Measurements from ENCODE around the gene INPP5J. TPM values are rescaled to one million over a fixed set of nuclear protein-coding genes. Genes with fewer than 3 reads are reported as not detected.

Gene INPP5J
- total RNA-seq, 3 donors from 2014 or later = 21.3 to 44.0 (median 24.1) TPM

- no peak for TF ChIP-seq CTCF (IDR thresholded peaks at IDR 0.05)
- no peaks in the 10 kb centered on the region for H3K36me3 ChIP-seq (ENCODE audit: low read depth)
- H3K4me1 ChIP-seq (ENCODE audit: low read depth) = peaks cover 46% of the 10 kb centered on the region
- intact Hi-C loops (cut with DNase I, micrococcal nuclease) = loop anchor here in 1 of 2 donors (5.0 kb wide), 1 partner anchor 133 kb away; no protein-coding TSS in a partner anchor
- H3K9me3 ChIP-seq = no peaks in the 10 kb centered on the region
- DNase-seq (no peak), ATAC-seq (no peak)
- no peak overlapping the region for H3K4me3 ChIP-seq
Observed at GRCh38 chr22:31080164-31080847, 42.5 kb upstream of the INPP5J start.

- Histone ChIP-seq H3K4me3 (peak within 1 kb of the TSS; percentile 41), H3K36me3 (ENCODE audit: low read depth) (no peaks in the 10 kb centered on the region), H3K9me3 (no peaks in the 10 kb centered on the region), H3K4me1 (ENCODE audit: low read depth) (peaks cover 49% of the 10 kb centered on the region)
- intact Hi-C loops (cut with DNase I, micrococcal nuclease) = loop anchor here in 1 of 2 donors (5.0 kb wide), 1 partner anchor 134 kb away; no protein-coding TSS in a partner anchor
- peak; percentile 73 for ATAC-seq
- peak; percentile 95 to 98 (median 98) for DNase-seq
- TF ChIP-seq CTCF (IDR thresholded peaks at IDR 0.05) = peak; percentile 11
Observed at GRCh38 chr22:31080848-31081649, 41.7 kb upstream of the INPP5J start, which contains the start of gene SMTN. SMTN (plus strand) TSS chr22:31081318; CDS start chr22:31083259, 1,941 bp downstream.

GRCh38 chr22:31081963-31082605 is 40.7 kb upstream of the INPP5J start:
- H3K9me3 ChIP-seq = no peaks in the 10 kb centered on the region
- peak in 1 of 3 donors; percentile 42 for DNase-seq
- peak overlapping the region; percentile 41 for H3K4me3 ChIP-seq
- no peak for ATAC-seq
- no peak for TF ChIP-seq CTCF (IDR thresholded peaks at IDR 0.05)
- H3K4me1 ChIP-seq (ENCODE audit: low read depth) = peaks cover 49% of the 10 kb centered on the region
- intact Hi-C loops (cut with DNase I, micrococcal nuclease) = loop anchor here in 1 of 2 donors (5.0 kb wide), 1 partner anchor 135 kb away; no protein-coding TSS in a partner anchor
- H3K36me3 ChIP-seq (ENCODE audit: low read depth) = no peaks in the 10 kb centered on the region

- Histone ChIP-seq H3K4me1 (ENCODE audit: low read depth) (peaks cover 49% of the 10 kb centered on the region), H3K36me3 (ENCODE audit: low read depth) (no peaks in the 10 kb centered on the region), H3K4me3 (no peak overlapping the region), H3K9me3 (no peaks in the 10 kb centered on the region)
- peak; percentile 35 for ATAC-seq
- intact Hi-C loops (cut with DNase I, micrococcal nuclease) = loop anchor here in 1 of 2 donors (5.0 kb wide), 1 partner anchor 135 kb away; no protein-coding TSS in a partner anchor
- TF ChIP-seq CTCF (IDR thresholded peaks at IDR 0.05) = peak; percentile 62
- peak; percentile 86 to 91 (median 89) for DNase-seq
Observed at GRCh38 chr22:31082606-31083376, 40.0 kb upstream of the INPP5J start.

- Histone ChIP-seq H3K4me3 (no peak overlapping the region), H3K36me3 (ENCODE audit: low read depth) (no peaks in the 10 kb centered on the region), H3K9me3 (no peaks in the 10 kb centered on the region), H3K4me1 (ENCODE audit: low read depth) (peaks cover 47% of the 10 kb centered on the region)
- no peak for TF ChIP-seq CTCF (IDR thresholded peaks at IDR 0.05)
- peak; percentile 38 for ATAC-seq
- intact Hi-C loops (cut with DNase I, micrococcal nuclease) = loop anchor here in 1 of 2 donors (5.0 kb wide), 1 partner anchor 136 kb away; no protein-coding TSS in a partner anchor
- peak; percentile 55 to 73 (median 70) for DNase-seq
Observed at GRCh38 chr22:31083377-31083768, 39.4 kb upstream of the INPP5J start.

Data from mucosa of descending colon (tissue), 3 donors.